ENCODE results near the gene CDYL.

DNA sequence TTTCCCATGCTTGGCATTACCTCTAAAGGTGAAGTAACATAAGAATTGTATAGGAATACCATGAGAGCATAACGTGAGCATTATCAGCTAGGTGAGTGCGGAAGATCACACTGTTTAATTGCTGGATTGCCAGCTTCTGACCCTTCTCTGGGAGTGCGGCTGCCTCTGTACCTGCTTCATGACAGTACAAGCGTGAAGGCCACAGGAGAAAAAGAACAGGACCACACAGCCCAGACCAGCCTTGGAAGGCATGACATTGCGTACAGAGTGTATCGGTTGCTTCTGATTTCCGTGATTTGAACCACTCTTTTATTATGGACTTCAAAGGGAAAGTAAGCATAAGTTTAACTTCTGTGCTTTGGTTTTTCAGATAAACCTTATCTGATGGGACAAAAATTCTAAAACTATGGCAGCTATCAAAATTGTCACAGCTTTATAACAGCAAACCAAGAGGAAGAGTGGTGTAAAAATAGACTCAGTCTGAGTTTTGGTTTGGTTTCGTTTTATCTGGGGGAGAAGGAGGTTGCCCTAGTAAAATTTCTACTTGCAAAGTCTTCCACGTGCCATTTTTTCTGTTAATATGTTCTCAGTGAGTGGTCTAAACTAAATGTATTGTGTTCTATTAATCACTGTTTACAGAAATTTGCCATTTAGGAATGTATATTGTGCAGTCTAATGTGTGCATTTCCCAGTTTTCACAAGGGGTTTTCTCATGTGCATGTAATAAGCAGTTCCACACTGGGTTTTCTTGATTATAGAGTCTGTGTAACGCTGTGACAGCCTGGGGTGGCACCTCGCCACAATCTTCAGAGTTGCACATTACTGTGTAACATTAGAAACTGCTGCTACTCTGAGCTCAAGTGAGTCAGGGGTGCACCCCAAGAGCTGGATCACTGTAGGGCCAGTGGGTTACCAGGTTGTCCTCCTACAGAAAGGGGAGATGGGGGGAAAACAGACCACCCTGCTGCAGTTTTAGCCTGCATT lies 130.4 kb downstream of the CDYL start:
- TF ChIP-seq, protein P1, sequence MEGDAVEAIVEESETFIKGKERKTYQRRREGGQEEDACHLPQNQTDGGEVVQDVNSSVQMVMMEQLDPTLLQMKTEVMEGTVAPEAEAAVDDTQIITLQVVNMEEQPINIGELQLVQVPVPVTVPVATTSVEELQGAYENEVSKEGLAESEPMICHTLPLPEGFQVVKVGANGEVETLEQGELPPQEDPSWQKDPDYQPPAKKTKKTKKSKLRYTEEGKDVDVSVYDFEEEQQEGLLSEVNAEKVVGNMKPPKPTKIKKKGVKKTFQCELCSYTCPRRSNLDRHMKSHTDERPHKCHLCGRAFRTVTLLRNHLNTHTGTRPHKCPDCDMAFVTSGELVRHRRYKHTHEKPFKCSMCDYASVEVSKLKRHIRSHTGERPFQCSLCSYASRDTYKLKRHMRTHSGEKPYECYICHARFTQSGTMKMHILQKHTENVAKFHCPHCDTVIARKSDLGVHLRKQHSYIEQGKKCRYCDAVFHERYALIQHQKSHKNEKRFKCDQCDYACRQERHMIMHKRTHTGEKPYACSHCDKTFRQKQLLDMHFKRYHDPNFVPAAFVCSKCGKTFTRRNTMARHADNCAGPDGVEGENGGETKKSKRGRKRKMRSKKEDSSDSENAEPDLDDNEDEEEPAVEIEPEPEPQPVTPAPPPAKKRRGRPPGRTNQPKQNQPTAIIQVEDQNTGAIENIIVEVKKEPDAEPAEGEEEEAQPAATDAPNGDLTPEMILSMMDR (IDR thresholded peaks at IDR 0.05) = no peak
- TF ChIP-seq EZH2 (IDR thresholded peaks at IDR 0.05) = no peak
- TF ChIP-seq EZH2phosphoT487 (IDR thresholded peaks at IDR 0.05) = no peak

Measured in neural progenitor cell (in vitro differentiated cells).